Measurements from ENCODE around the gene ST3GAL2. TPM values are rescaled to one million over a fixed set of nuclear protein-coding genes. Genes with fewer than 3 reads are reported as not detected.

Gene ST3GAL2
- total and polyA plus RNA-seq, 2 donors (not counting 1 experiment from before 2014, with no cell fraction given), result 13.5 to 17.8 TPM

DNA sequence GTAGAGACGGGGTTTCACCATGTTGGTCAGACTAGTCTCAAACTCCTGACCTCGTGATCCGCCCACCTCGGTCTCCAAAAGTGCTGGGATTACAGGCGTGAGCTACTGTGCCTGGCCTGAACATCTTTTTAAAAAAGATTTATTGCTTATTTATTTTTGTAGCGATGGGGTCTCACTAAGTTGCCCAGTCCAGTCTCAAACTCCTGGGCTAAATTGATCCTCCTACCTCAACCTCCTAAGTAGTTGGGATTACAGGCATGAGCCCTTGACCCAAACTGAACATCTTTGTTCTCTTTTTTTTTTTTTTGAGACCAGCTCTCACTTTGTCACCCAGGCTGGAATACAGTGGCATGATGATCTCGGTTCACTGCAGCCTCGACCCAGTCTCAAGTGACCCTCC lies 64.7 kb downstream of the ST3GAL2 start:
- Histone ChIP-seq H3K27me3 (ENCODE audit: control insufficient read depth, insufficient read depth, low read length) (no peaks in the 10 kb centered on the region), H3K9ac (ENCODE audit: insufficient read depth, low read length) (no peak overlapping the region), H3K4me3 (replicated peaks in 1 of 4; ENCODE audit: control extremely low read depth in 1 of 4, insufficient read depth in 1 of 4, low read depth in 3 of 4, low read length in 4 of 4) (no peak overlapping the region), H3K4me1 (ENCODE audit: control insufficient read depth, extremely low read depth, insufficient read depth, low read length) (no peaks in the 10 kb centered on the region), H3K4me2 (ENCODE audit: extremely low read depth, insufficient read depth, low read length) (no peak overlapping the region), H3K9me3 (ENCODE audit: control insufficient read depth, insufficient read depth, low read depth, low read length) (no peaks in the 10 kb centered on the region), H2AFZ (ENCODE audit: low read length) (no peak overlapping the region), H3K27ac (ENCODE audit: insufficient read depth, low read length) (no peak overlapping the region), H3K36me3 (ENCODE audit: control insufficient read depth, insufficient read depth, low read length) (peaks cover 7% of the 10 kb centered on the region), H4K20me1 (ENCODE audit: control insufficient read depth, extremely low read depth, insufficient read depth, low read length) (no peaks in the 10 kb centered on the region), H3K79me2 (ENCODE audit: control insufficient read depth, insufficient read depth, low read length) (peaks cover 3% of the 10 kb centered on the region)
- no peak for DNase-seq (ENCODE audit: low read depth in 2 of 2)
- TF ChIP-seq EZH2 (IDR thresholded peaks at IDR 0.05; ENCODE audit: low read length, missing control alignments) (no peak), CTCF (conservative IDR thresholded peaks at IDR 0.05 in 1 of 2, IDR thresholded peaks at IDR 0.05 in 1 of 2; ENCODE audit: low read depth in 1 of 2, low read length in 2 of 2) (no peak)

GRCh38 chr16:70372921-70373728 lies 65.8 kb downstream of the ST3GAL2 start:
- peaks cover 7% of the 10 kb centered on the region for H3K36me3 ChIP-seq (ENCODE audit: control insufficient read depth, insufficient read depth, low read length)

DNA sequence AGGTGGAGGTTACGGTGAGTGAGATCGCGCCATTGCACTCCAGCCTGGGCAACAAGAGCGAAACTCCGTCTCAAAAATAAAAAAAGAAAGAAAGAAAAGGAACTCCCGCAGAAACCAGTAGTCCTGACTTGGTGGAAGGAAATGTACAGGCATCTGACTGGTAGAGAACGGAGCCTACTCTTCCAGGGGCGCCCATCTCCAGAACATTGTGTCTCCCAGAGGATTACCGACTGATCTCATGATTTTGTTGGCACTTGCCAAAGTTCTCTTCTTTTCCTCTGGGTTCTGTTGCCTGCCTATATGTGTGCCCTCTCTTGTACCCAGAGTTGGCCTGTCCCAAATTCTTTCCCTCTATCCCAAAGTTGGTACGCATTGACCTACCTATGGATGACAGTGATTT lies 68.0 kb downstream of the ST3GAL2 start:
- H3K36me3 ChIP-seq (ENCODE audit: control insufficient read depth, insufficient read depth, low read length), result peaks cover 9% of the 10 kb centered on the region
- TF ChIP-seq EZH2 (IDR thresholded peaks at IDR 0.05; ENCODE audit: low read length, missing control alignments), result no peak
- no peak for TF ChIP-seq CTCF (conservative IDR thresholded peaks at IDR 0.05 in 1 of 2, IDR thresholded peaks at IDR 0.05 in 1 of 2; ENCODE audit: low read depth in 1 of 2, low read length in 2 of 2)
- no peaks in the 10 kb centered on the region for H3K79me2 ChIP-seq (ENCODE audit: control insufficient read depth, insufficient read depth, low read length)
- no peak overlapping the region for H2AFZ ChIP-seq (ENCODE audit: low read length)
- no peak overlapping the region for H3K4me2 ChIP-seq (ENCODE audit: extremely low read depth, insufficient read depth, low read length)
- no peaks in the 10 kb centered on the region for H3K9me3 ChIP-seq (ENCODE audit: control insufficient read depth, insufficient read depth, low read depth, low read length)
- H3K4me3 ChIP-seq (replicated peaks in 1 of 4; ENCODE audit: control extremely low read depth in 1 of 4, insufficient read depth in 1 of 4, low read depth in 3 of 4, low read length in 4 of 4), result no peak overlapping the region
- H3K9ac ChIP-seq (ENCODE audit: insufficient read depth, low read length), result no peak overlapping the region
- no peaks in the 10 kb centered on the region for H3K4me1 ChIP-seq (ENCODE audit: control insufficient read depth, extremely low read depth, insufficient read depth, low read length)
- no peak overlapping the region for H3K27ac ChIP-seq (ENCODE audit: insufficient read depth, low read length)
- no peak for DNase-seq (ENCODE audit: low read depth in 2 of 2)
- H3K27me3 ChIP-seq (ENCODE audit: control insufficient read depth, insufficient read depth, low read length), result no peaks in the 10 kb centered on the region
- H4K20me1 ChIP-seq (ENCODE audit: control insufficient read depth, extremely low read depth, insufficient read depth, low read length), result no peaks in the 10 kb centered on the region

More at GRCh38 chr16:70372921-70373728, 65.8 kb downstream of the ST3GAL2 start:
- H3K4me2 ChIP-seq (ENCODE audit: extremely low read depth, insufficient read depth, low read length), result no peak overlapping the region
- no peak overlapping the region for H3K27ac ChIP-seq (ENCODE audit: insufficient read depth, low read length)
- no peak overlapping the region for H2AFZ ChIP-seq (ENCODE audit: low read length)
- no peaks in the 10 kb centered on the region for H3K9me3 ChIP-seq (ENCODE audit: control insufficient read depth, insufficient read depth, low read depth, low read length)
- H3K27me3 ChIP-seq (ENCODE audit: control insufficient read depth, insufficient read depth, low read length), result no peaks in the 10 kb centered on the region
- H3K4me3 ChIP-seq (replicated peaks in 1 of 4; ENCODE audit: control extremely low read depth in 1 of 4, insufficient read depth in 1 of 4, low read depth in 3 of 4, low read length in 4 of 4), result no peak overlapping the region
- no peak for TF ChIP-seq CTCF (conservative IDR thresholded peaks at IDR 0.05 in 1 of 2, IDR thresholded peaks at IDR 0.05 in 1 of 2; ENCODE audit: low read depth in 1 of 2, low read length in 2 of 2)
- no peak for TF ChIP-seq EZH2 (IDR thresholded peaks at IDR 0.05; ENCODE audit: low read length, missing control alignments)
- H3K4me1 ChIP-seq (ENCODE audit: control insufficient read depth, extremely low read depth, insufficient read depth, low read length), result no peaks in the 10 kb centered on the region
- DNase-seq (ENCODE audit: low read depth in 2 of 2), result no peak
- H3K79me2 ChIP-seq (ENCODE audit: control insufficient read depth, insufficient read depth, low read length), result no peaks in the 10 kb centered on the region
- H3K9ac ChIP-seq (ENCODE audit: insufficient read depth, low read length), result no peak overlapping the region
- H4K20me1 ChIP-seq (ENCODE audit: control insufficient read depth, extremely low read depth, insufficient read depth, low read length), result no peaks in the 10 kb centered on the region

Data from fibroblast of lung (primary cell).